Measurements from ENCODE around the gene ABHD18.
"Not testable (repeated sequence)": the region's sequence is repeated elsewhere in the genome, so short reads cannot be mapped to it uniquely, and the experiment has no call there.

ABHD18 gene

DNA sequence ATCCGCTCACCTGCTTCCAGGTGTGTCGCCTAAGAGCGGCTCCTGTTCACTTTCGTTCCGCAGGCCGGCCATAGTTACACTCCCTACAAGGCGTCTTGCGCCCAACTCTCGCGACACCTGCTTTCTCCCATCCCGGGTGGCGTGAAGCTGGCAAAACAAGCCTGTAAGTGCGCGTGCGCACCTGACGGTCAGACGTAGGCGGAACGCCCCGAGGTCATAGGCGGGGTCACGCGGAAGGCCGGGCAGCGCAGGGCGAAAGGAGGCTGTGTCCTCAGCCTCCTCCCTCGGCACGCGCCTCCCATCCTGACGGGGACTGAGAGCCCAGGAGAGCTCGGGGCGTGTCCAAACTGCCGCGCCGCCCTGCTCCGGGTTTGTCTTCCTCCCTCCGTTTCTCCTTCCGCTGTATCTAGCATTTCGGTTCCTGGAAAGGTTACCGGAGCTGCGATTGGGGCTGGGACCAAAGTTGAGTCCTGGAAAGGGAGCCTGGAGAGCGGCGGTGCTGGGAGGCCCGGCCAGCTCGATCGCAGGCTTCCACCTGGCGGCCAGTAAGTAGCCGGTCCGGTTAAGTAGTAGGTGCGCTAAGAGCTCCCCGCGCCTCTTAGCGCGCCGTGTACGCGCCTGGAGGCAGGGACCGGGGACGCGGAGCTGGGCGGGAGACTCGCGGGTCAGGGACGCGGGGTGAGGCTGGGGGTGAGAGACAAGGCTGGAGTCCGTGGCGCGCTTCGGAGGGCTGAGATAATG is at the start of gene ABHD18, which contains the start of gene MFSD8:
Gene ABHD18 (plus strand): TSS at position 345 of the 741 bp plus-strand sequence. CDS start 17,550 bp downstream, outside the sequence.
Gene MFSD8 (minus strand): TSS at position 112 of the 741 bp plus-strand sequence. CDS start 40 bp downstream, at position 72.
- peak; percentile 99 for DNase-seq

DNA sequence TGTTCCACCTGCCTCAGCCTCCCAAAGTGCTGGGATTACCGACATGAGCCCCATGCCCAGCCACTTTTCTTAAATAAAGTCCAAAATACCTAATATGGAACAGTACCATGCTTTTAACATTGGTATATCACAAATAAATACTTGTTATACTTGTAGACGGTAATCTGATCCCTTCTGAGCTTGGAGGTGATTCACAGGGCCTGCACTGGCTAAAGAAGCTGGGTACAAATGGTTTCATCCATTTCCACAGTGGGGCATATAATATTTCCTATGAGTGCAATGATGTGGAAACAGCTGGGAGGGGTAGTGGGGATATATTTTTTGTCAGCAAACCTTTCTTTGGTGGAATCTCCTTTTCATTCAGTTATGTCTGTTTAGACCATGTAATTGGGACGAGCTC is 48.7 kb upstream of the ABHD18 start:
- no peak for DNase-seq

DNA sequence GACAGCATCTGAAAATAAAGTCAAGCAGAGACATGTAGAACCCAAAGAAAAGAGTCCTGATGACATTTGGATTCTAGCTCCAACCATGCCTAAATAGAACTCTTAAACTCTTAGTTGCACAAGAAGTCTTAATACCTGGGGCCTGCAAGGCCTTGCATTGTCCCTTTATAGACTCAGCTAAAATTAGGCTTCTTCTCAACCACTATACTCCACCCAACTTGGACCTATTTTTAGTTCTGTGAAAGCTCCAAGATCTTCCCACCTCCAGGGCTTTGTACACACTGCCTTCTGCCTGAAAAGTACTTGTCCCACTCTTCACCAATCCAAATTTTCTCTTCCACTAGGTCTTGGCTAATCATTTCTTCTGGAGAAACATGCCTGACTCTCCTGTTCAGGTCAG is 48.1 kb upstream of the ABHD18 start:
- no peak for DNase-seq

DNA sequence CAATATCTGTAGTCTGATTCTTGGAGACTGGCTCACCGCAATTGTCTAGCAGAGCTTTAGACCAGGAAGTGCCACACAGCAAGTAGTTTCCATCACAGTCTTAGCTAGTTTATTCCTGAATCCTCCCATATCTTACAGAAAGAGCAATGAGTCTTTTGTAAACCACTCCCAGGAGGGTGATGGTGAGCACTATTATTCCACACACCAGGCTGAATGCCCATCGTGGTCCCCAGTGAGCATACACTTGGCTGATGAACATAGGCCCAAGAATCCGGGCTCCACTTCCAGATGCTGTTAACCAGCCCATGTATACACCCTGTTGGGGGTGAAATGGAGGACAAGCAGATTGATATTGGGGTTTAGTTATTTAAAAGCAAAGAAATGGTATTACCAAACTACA is 44.7 kb upstream of the ABHD18 start:
- no peak for DNase-seq

DNA sequence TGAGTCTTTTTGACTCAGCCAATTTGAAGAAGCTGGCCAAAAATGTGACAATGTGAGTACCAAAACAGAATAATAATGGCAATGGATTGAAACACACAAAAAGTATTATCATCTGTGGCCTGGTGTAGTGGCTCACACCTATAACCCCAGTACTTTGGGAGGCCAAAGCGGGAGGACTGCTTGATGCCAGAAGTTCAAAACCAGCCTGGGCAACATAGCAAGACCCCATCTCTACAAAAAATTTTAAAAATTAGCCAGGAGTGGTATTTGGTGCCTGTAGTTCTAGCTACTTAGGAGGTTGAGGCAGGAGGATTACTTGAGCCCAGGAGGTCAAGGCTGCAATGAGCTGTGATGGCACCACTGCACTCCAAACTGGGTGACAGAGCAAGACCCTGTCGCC is 43.0 kb upstream of the ABHD18 start:
- no peak for DNase-seq

DNA sequence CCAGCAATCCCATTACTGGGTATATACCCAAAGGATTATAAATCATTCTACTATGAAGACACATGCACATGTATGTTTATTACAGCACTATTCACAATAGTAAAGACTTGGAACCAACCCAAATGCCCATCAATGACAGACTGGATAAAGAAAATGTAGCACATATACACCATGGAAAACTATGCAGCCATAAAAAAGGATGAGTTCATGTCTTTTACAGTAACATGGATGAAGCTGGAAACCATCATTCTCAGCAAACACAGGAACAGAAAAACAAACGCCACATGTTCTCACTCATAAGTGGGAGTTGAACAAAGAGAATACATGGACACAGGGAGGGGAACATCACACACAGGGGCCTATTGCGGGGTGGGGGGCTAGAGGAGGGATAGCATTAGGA is 39.5 kb upstream of the ABHD18 start:
- not testable (repeated sequence) for DNase-seq

DNA sequence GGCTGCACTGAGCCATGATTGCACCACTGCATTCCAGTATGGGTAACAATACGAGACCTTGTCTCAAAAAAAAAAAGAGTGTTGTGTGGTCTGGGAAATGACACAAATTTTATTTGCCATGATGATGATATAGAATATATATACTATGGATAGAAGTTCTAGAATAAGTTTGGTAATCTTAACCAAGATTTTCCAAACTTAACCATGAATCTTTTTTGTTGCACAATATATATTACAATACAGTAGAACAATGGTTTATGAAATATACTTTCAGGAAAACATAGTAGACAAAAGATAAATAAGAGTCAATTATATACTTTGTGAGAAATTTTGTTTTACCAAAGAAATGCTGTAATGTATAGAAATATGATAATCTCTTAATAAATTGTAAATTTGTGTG is 35.0 kb upstream of the ABHD18 start:
- DNase-seq, result no peak

DNA sequence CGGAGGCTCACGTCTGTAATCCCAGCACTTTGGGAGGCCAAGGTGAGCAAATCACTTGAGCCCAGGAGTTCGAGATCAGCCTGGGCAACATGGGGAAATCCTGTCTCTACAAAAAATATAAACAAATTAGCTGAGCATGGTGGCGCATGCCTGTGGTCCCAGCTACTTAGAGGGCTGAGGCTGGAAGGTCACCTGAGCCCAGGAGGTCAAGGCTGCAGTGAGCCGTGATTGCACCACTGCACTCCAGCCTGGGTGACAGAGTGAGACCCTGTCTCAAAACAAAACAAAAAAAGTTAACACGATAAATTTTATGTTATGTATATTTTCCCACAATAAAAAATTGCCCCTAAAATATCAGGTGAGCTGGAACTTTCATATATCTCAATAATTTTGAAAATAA is 33.4 kb upstream of the ABHD18 start:
- DNase-seq, result not testable (repeated sequence)

DNA sequence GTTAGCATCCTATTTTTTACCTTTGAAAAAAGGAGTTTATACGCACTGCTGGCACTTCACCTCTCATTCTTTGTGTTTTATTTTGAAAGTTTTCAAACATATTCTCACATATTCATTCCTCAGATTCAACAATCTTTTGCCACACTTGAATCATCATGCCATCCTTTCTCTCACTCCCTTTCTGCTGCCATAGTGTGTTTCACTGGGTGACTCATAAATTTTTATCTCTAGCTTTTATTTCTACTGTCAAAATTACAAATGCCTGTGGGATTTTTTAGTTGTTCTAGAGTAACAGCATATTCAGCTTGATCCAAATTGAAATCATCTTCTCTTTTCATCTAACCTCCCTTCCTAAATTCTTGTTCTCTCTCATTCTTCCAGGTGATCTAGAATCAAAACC is 28.2 kb upstream of the ABHD18 start:
- no peak for DNase-seq

DNA sequence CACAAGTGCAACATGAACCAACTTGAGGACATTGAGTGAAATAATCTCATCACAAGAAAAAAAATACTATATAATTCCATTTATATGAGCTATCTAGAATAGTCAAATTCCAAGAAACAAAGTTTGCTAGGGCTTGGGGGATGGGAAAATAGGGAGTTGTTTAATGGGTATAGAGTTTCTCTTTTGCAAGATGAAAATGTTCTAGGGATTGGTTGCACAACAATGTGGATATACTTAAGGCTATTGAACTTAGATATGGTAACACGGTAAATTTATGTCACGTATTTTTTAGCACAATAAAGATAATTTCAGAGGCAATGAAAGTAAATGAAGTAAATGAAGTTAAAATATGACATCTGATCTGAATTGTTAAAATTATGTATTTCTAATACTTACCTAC is 8.1 kb upstream of the ABHD18 start:
- no peak for DNase-seq

DNA sequence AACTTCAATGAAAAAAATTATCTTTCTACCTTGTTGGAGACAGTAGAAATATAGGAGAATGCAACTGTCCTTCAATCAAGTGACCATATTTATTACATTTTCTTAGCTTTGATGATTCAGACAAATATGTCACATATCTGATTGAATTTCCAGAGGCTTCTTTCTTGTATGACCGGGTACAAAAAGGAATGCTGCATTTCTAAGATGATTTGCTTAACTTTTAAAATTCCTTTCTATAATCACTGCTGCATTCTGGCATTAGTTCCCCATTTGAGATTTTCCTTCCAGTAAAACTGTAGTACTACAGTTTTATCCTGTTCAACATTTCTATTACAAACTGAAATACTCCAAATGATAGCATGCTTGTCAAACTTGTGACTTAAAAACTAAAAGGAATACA is 5.4 kb upstream of the ABHD18 start:
- DNase-seq, result no peak

DNA sequence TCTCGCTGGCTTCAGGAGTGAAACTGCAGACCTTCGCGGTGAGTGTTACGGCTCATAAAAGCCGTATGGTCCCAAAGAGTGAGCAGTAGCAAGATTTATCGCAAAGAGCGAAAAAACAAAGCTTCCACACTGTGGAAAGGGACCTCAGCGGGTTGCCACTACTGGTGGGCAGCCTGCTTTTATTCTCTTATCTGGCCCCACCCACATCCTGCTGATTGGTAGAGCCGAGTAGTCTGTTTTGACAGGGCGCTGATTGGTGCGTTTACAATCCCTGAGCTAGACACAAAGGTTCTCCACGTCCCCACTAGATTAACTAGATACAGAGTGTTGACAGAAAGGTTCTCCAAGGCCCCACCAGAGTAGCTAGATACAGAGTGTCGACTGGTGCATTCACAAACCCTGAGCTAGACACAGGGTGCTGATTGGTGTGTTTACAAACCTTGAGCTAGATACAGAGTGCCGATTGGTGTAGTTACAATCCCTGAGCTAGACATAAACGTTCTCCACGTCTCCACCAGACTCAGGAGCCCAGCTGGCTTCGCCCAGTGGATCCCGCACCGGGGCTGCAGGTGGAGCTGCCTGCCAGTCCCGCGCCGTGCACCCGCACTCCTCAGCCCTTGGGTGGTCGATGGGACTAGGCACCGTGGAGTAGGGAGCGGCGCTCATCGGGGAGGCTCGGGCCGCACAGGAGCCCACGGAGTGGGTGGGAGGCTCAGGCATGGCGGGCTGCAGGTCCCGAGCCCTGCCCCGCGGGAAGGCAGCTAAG is 1.4 kb upstream of the ABHD18 start:
- not testable (repeated sequence) for DNase-seq

DNA sequence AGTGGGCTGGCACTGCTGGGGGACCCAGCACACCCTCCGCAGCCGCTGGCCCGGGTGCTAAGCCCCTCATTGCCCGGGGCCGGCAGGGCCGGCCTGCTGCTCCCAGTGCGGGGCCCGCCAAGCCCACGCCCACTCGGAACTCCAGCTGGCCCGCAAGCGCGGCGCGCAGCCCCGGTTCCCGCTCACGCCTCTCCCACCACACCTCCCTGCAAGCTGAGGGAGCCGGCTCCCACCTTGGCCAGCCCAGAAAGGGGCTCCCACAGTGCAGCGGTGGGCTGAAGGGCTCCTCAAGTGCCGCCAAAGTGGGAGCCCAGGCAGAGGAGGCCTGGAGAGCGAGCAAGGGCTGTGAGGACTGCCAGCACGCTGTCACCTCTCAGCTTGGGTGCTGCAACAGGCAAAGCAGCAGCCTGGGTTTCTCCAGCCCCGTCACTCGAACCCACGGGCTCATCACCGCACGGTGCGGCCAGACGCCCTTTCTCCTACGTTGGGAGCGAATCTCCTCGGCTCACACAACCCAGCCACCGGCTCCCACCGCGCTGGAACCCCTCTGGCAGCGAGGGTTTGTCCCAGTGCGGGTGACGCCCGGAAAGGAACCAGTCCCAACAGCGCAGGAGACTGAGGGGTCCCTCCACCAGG is 662 bp upstream of the ABHD18 start:
- DNase-seq, result not testable (repeated sequence)

DNA sequence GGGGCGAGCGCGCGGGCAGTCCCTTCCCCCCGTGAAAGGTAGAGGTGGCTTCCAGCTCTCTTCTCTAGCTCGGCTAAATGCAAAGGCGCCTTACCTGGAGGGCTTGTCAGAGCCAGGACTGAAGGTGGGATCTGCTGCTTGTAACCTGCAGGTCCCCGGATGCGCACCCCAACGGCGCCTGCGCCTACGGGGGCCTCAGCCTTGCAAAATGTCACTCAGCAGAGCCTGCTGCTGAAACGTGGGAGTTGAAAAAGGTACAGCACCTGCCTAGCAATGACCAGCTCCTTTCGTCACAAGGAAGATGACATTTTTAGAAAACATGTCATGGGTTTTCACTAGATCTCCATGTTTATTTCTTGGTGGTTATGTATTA is 583 bp downstream of the ABHD18 start:
- DNase-seq, result peak; percentile 71

DNA sequence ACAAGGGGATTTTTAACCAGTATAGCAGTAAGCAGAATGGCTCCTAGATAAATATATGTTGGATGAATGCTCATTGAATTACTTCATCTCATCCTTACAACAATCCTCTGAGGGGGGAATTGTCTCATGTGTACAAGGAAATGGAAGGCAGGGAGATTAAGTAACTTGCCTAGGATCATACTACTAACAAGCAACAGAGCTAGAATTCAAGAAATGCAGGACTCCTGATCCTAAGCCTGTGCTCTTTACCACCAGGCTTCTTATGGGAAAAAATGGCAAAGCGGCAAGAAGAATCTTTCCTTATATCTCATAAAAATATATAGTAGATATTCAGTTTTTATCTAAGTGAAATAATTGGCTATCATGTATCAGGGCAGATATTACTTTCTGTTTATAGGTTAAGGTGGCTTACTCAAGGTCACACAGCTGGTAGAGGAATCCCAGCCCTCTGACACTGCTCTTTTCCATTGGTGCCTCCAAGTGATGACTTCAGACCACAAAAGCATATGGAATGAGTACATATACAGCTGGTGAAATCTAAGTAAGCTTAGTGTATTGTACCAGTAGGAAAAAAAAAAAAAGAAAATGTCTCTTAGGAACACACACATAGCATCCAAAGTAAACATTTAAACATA is 2.1 kb downstream of the ABHD18 start:
- no peak for DNase-seq

DNA sequence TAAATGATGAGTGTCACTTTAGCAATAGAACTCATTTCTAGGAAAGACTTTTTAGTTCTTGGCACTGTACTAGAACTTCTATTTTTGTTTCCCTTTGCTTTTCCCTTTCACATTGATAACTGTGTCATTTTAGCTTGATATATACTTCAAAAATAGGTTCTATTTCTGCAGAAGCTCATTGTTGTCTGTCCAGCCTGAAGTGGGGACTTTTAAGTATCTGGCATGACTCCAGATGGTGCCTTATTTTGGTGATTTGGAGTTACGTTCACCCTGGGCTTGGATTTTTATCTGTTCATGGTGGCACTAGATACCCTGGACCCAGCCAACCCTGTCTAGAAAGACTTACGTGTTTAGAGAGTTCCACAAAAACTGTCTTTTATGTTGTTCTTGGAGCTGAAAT is 3.4 kb downstream of the ABHD18 start:
- DNase-seq, result no peak

DNA sequence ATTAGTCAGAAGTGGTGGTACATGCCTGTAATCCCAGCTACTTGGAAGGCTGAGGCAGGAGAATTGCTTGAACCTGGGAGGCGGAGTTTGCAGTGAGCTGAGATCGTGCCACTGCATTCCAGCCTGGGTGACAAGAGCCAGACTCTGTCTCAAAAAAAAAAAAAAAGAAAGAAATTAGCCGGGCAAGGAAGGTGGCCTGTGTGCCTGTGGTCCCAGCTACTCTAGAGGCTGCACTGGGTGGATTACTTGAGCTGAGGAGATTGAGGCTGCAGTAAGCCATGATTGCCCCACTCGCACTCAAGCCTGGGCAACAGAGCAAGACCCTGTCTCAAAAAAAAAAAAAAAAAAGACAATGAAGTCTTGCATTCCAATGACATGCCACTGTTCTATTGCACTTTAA is 5.7 kb downstream of the ABHD18 start:
- not testable (repeated sequence) for DNase-seq

DNA sequence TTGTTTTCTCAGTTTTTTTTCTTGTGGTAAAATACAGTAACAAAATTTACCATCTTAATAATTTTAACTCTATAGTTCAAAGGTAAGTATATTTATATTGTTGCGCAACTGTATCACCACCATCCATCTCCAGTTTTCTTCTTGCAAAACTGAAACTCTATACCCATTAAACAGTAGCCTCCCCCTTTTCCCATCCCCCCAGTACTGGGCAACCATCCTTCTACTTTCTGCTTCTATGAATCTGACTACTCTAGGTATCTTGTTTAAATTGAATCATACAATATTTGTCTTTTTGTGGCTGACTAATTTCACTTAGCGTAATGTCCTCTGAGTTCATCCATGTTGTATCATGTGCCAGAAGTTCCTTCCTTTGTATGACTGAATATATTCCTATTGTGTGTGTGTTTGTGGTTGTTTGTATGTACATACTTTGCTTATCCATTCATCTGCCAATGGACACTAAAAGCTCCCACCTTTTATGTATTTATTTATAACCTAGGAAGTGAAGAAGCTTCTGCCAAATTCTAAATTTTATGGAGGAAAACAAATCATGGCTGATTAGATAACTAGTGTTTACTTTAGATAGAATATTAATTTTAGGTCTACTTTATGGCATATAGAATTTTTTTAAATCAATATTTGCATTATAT is 10.0 kb downstream of the ABHD18 start:
- no peak for DNase-seq

DNA sequence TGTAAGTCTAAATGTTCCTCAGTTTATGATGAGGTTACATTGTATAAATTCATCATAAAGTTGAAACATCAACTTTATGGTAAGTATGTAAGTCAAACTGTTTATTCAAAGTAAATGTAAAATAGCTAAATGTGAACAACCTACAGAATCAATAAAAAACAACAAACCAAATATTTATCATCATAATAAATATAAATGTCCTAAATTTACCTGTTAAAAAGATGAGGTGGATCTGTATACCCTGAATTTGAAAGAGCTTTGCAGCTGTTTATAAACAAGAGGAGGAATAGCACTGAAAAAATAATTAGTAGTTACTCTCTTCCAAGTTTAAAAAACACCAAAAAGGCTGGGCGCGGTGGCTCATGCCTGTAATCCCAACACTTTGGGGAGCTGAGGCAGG is 13.7 kb downstream of the ABHD18 start:
- no peak for DNase-seq

DNA sequence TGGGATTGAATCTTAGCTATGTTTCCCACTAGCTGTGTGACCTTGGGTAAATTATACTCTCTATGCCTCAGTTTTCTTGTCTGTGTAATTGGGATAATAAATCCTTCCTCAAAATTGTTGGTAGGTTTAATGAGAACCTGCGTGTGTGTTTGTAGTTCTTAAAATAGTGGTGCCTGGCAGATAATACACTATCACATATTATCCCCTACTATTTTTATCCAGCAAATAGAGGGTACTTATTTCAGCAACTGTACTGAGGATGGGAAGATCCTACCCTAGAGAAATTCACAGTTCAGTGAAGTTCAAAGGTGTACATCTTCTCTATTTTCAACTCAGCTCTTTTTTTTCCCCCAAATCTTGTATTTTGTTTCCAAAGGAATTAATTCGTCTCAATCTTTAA is 17.2 kb downstream of the ABHD18 start:
- DNase-seq, result no peak

DNA sequence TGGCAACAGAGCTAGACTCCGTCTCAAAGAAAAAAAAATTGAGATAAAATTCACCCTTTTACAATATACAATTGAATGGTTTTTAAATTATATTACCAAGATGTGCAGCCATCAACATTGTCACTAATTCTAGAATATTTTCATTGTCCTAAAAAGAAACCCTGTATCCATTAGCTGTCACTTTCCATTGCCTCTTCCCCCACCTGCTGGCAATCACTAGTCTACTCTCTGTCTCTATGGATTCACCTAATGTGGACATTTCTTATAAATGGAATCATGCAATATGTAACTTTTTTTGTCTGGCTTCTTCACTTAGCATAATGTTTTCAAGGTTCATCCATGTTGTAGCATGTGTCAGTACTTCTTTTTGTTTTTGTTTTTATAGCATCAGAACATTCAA is 20.8 kb downstream of the ABHD18 start:
- no peak for DNase-seq

DNA sequence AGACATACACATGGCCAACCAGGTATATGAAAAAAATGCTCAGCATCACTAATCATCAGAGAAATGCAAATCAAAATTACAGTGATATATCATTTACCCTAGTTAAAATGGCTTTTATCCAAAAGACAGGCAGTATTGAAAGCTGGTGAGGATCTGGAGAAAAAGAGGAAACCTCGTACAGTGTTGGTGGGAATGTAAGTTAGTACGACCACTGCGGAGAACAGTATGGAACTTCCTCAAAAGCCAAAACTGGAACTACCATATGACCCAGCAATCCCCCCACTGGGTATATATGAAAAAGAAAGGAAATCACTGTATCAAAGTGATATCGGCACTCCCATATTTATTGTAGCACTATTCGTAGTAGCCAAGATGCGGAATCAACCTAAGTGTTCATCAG is 23.4 kb downstream of the ABHD18 start:
- no peak for DNase-seq

DNA sequence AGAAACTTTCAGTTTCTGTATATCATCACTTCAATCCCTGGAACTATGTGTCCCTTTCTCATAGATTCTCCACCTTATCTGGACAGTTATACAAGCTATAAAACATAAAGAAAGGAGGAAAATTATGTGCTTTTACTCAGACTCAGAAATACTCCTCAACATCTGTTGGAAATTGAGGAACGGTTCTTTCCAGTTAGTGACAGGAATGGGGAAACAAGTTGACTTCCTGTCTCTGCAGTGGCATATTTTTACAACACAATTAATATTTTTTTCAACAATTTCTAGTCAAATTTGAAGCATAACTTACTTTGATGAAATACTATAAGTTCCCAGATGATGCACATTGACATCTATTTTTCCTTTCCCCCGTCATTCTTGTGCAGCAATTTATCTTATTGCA is 27.9 kb downstream of the ABHD18 start:
- no peak for DNase-seq

All from stimulated activated CD4-positive, alpha-beta T cell treated with anti-CD3 and anti-CD28 coated beads, Interleukin-4, amount 100 ng/mL, for 1 hour (primary cell).